T-cell (primary cell): Measurements from ENCODE around the gene PRDM10. TPM values are rescaled to one million over a fixed set of nuclear protein-coding genes. Genes with fewer than 3 reads are reported as not detected.

Experiments
- ATAC-seq, 4 experiments: fragments of 200-7000 bp in 3 of 4; fragments of 150-1000 bp in 1 of 4; cut with Tn5 transposase; replicated peaks in 1 of 4; 1 replicate in 3 of 4; 2 replicates in 1 of 4; pipeline ENCODE4 v1.10.0; 2021; ENCODE audit warnings: moderate library complexity in 3 of 4, mild to moderate bottlenecking in 2 of 4, moderate number of reproducible peaks in 1 of 4
- CTCF ChIA-PET, 2 donors: fragments of 300-600 bp; sonication (Branson Sonifier 250); formaldehyde crosslinking; loops; one replicate each; lab custom pipeline; 2022; ENCODE audit warnings: antibody characterized with exemption in 2 of 2; lab: Charles Lee
- POLR2A ChIA-PET, 2 donors: fragments of 300-600 bp; sonication (Branson Sonifier 250); formaldehyde crosslinking; loops; one replicate each; lab custom pipeline; 2022; ENCODE audit warnings: antibody characterized with exemption in 2 of 2; lab: Charles Lee
- DNase-seq, 35 experiments: peaks; one replicate each; pipeline versions ENCODE4 v3.0.0 to v3.0.0-alpha.2; 2013 to 2023
- H3K27ac ChIP-seq: one replicate; pipeline ENCODE4 v1.5.1; 2013; ENCODE audit warnings: low read length
- H3K27me3 ChIP-seq, 2 experiments: replicated peaks in 1 of 2; 1 replicate in 1 of 2; 2 replicates in 1 of 2; pipeline versions ENCODE4 v1.6.1 to v1.7.0; 2013; ENCODE audit warnings: low read length in 1 of 2, mixed read lengths in 1 of 2; ENCODE audit not compliant: control insufficient read depth in 2 of 2, insufficient read depth in 2 of 2; ENCODE audit errors: extremely low read depth in 1 of 2
- H3K36me3 ChIP-seq, 2 donors: 1 replicate in 1 of 2; 2 replicates in 1 of 2; pipeline versions ENCODE4 v1.6.1 to v1.7.0; 2013; ENCODE audit warnings: low read length in 1 of 2; ENCODE audit not compliant: control insufficient read depth in 2 of 2, insufficient read depth in 1 of 2; ENCODE audit errors: extremely low read depth in 1 of 2
- H3K4me1 ChIP-seq, 2 experiments: 1 replicate in 1 of 2; 2 replicates in 1 of 2; pipeline versions ENCODE4 v1.6.1 to v1.7.0; 2013; ENCODE audit warnings: low read length in 2 of 2, mixed read lengths in 1 of 2; ENCODE audit not compliant: insufficient read depth in 2 of 2, control insufficient read depth in 1 of 2; ENCODE audit errors: extremely low read depth in 1 of 2
- H3K4me3 ChIP-seq, 2 donors: 1 replicate in 1 of 2; 2 replicates in 1 of 2; pipeline versions ENCODE4 v1.5.1 to v1.7.0; 2013; ENCODE audit warnings: mild to moderate bottlenecking in 2 of 2, low read length in 1 of 2, moderate library complexity in 1 of 2; ENCODE audit not compliant: control insufficient read depth in 1 of 2; ENCODE audit errors: extremely low read depth in 1 of 2
- H3K9me3 ChIP-seq: 2 replicates; pipeline ENCODE4 v1.7.0; 2013
- H3K27ac Mint-ChIP-seq, 2 donors: one replicate each; pipeline ENCODE4 v1.8.0; 2020 to 2021; ENCODE audit warnings: mild to moderate bottlenecking in 2 of 2, mixed read lengths in 2 of 2
- H3K27me3 Mint-ChIP-seq, 2 donors: one replicate each; pipeline ENCODE4 v1.8.0; 2021 to 2022; ENCODE audit warnings: mixed read lengths in 2 of 2
- H3K36me3 Mint-ChIP-seq: one replicate; pipeline ENCODE4 v1.8.0; 2021; ENCODE audit warnings: mixed read lengths
- H3K4me1 Mint-ChIP-seq, 3 donors: one replicate each; pipeline ENCODE4 v1.8.0; 2020 to 2022; ENCODE audit warnings: mixed read lengths in 3 of 3, mild to moderate bottlenecking in 1 of 3
- H3K4me3 Mint-ChIP-seq, 3 donors: one replicate each; pipeline ENCODE4 v1.8.0; 2020 to 2022; ENCODE audit warnings: mild to moderate bottlenecking in 3 of 3, mixed read lengths in 3 of 3, moderate library complexity in 3 of 3
- H3K9me3 Mint-ChIP-seq, 3 donors: one replicate each; pipeline ENCODE4 v1.8.0; 2020 to 2022; ENCODE audit warnings: mixed read lengths in 3 of 3
- WGBS: methylation state at CpG from one replicate; pipeline ENCODE4 v1.1.5; 2013; ENCODE audit warnings: missing lambda C conversion rate; ENCODE audit not compliant: insufficient coverage; 5-methylcytosine and 5-hydroxymethylcytosine counted together
- total RNA-seq, 35 experiments: library from RNA in 6 of 35; stranded (reverse) in 6 of 35; fragments of 120-200 nt in 1 of 35; gene quantifications; one replicate each; pipeline versions ENCODE4 v1.2.1 to v1.2.4 and lab custom pipeline; 2013 to 2026

PRDM10 gene
- total RNA-seq, 5 donors from 2014 or later (not counting 1 experiment from before 2014, with no cell fraction given), result 10.0 to 15.6 (median 14.2) TPM

DNA sequence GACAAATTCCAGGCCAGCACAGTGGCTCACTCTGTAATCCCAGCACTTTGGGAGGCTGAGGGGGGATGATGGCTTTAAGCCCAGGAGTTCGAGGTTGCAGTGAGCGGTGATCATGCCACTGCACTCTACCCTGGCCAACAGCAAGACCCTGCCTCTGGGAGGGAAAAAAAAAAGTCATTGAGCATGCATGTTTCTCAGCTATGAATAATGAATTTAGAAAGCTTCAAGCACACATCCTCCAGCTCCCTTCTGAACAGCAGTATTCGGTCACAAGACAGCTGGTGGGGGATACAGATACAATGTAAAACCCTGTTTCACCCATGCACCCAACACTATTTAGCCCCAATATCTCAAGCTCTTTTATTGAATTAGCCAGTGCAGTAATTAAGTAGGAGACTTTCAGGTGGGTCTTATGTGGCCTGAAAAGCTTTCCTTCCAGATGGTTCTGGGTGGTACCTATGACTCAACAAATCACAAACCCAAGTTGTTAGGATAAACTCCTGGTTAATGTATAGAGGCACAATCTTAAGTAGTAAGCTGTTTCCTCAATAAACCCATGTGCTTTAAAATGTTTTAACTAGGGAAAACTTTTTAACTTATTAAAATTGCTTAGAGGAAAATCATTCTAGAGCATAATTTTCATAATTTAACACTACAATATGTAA is 13.4 kb downstream of the PRDM10 start:
- Histone ChIP-seq H3K36me3 (no peaks in the 10 kb centered on the region), H3K9me3 (no peaks in the 10 kb centered on the region), H3K27ac (no peak overlapping the region), H3K4me3 (no peak overlapping the region), H3K27me3 (no peaks in the 10 kb centered on the region), H3K4me1 (no peaks in the 10 kb centered on the region)
- ATAC-seq (no peak), DNase-seq (no peak)
- ChIA-PET POLR2A (no interaction called here), CTCF (interaction anchor here (0.5 to 2.4 kb wide), 5 partner anchors 16 to 708 kb away, joined by 3 to 9 read pairs (median 4); no protein-coding TSS in a partner anchor)
- no peaks in the 10 kb centered on the region for H3K9me3 Mint-ChIP-seq
- H3K27ac Mint-ChIP-seq, result no peak overlapping the region
- H3K4me3 Mint-ChIP-seq, result no peak overlapping the region
- WGBS, result 80% methylated on average over 1 of the region's 3 CpGs
- peaks cover 9 to 11% (median 9%) of the 10 kb centered on the region in 3 donors for H3K4me1 Mint-ChIP-seq
- peaks cover 7% of the 10 kb centered on the region for H3K36me3 Mint-ChIP-seq
- no peaks in the 10 kb centered on the region for H3K27me3 Mint-ChIP-seq

DNA sequence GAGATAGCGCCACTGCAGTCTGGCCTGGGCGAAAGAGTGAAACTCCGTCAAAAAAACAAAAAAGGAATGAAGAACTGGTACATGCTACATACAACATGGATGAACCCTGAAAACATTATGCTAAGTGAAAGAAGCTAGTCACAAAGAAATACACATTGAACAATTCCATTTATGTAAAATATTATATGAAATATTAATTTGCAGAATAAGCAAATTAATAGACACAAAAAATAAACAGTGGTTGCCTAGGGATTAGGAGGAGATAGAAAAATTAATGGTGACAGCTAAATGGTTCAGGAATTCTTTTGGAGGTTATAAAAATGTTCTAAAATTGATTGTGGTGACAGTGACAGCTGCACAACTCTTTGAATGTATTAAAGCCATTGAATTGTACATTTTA is 14.7 kb downstream of the PRDM10 start:
- no peak overlapping the region for H3K4me3 Mint-ChIP-seq
- Histone ChIP-seq H3K27ac (no peak overlapping the region), H3K9me3 (no peaks in the 10 kb centered on the region), H3K36me3 (no peaks in the 10 kb centered on the region), H3K4me3 (no peak overlapping the region), H3K27me3 (no peaks in the 10 kb centered on the region), H3K4me1 (no peaks in the 10 kb centered on the region)
- ATAC-seq (no peak), DNase-seq (no peak)
- no peaks in the 10 kb centered on the region for H3K27me3 Mint-ChIP-seq
- no peaks in the 10 kb centered on the region for H3K9me3 Mint-ChIP-seq
- POLR2A ChIA-PET, result no interaction called here
- no peak overlapping the region for H3K27ac Mint-ChIP-seq
- WGBS, result 100% methylated on average over 1 of the region's 3 CpGs
- peaks cover 9 to 13% (median 9%) of the 10 kb centered on the region in 3 donors for H3K4me1 Mint-ChIP-seq
- CTCF ChIA-PET, result interaction anchor here (1.0 to 2.4 kb wide), 2 partner anchors 144 to 145 kb away, joined by 4 to 9 read pairs; no protein-coding TSS in a partner anchor
- peaks cover 12% of the 10 kb centered on the region for H3K36me3 Mint-ChIP-seq

GRCh38 chr11:129985823-129986222 is 16.8 kb downstream of the PRDM10 start:
- Mint-ChIP-seq H3K9me3 (no peaks in the 10 kb centered on the region), H3K4me3 (no peak overlapping the region), H3K4me1 (peaks cover 0 to 7% (median 4%) of the 10 kb centered on the region in 3 donors), H3K27me3 (no peaks in the 10 kb centered on the region), H3K36me3 (peaks cover 12% of the 10 kb centered on the region), H3K27ac (no peak overlapping the region)
- no peak overlapping the region for H3K27ac ChIP-seq
- DNase-seq (no peak), ATAC-seq (no peak)
- no peaks in the 10 kb centered on the region for H3K36me3 ChIP-seq
- CTCF ChIA-PET, result interaction anchor here in 1 of 2 donors (0.7 kb wide), 1 partner anchor 18 kb away, joined by 3 read pairs; no protein-coding TSS in a partner anchor
- H3K4me3 ChIP-seq, result no peak overlapping the region
- no peaks in the 10 kb centered on the region for H3K9me3 ChIP-seq
- H3K27me3 ChIP-seq, result no peaks in the 10 kb centered on the region
- no peaks in the 10 kb centered on the region for H3K4me1 ChIP-seq
- no CpG with 5 or more reads among the region's 3 CpGs for WGBS
- POLR2A ChIA-PET, result no interaction called here

DNA sequence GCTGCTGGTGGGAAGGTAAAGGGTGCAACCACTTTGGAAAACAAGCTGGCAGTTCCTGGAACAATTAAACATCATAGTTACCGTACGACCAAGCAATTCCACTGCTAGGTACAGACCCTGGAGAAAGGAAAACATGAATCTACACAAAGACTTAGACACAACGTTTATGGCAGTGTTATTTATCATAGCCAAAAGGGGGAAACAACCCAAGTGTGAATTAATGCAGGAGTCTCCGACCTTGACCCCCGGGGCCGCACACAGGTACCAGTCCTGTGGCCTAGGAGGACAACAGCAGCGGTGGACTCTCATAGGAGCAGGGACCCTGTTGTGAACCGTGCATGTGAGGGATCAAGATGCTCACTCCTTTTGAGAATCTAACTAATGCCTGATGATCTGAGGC is 22.5 kb downstream of the PRDM10 start:
- WGBS, result 78% methylated on average over 5 of the region's 8 CpGs
- Mint-ChIP-seq H3K27me3 (no peaks in the 10 kb centered on the region), H3K4me3 (no peak overlapping the region), H3K36me3 (peaks cover 28% of the 10 kb centered on the region), H3K4me1 (peaks cover 0 to 22% (median 4%) of the 10 kb centered on the region in 3 donors), H3K27ac (no peak overlapping the region), H3K9me3 (no peaks in the 10 kb centered on the region)
- no peaks in the 10 kb centered on the region for H3K9me3 ChIP-seq
- H3K27ac ChIP-seq, result no peak overlapping the region
- no peak for ATAC-seq
- CTCF ChIA-PET, result interaction anchor here in 1 of 2 donors (0.6 kb wide), 1 partner anchor 12 kb away, joined by 4 read pairs; no protein-coding TSS in a partner anchor
- H3K36me3 ChIP-seq, result no peaks in the 10 kb centered on the region
- DNase-seq, result no peak
- no peaks in the 10 kb centered on the region for H3K4me1 ChIP-seq
- no peak overlapping the region for H3K4me3 ChIP-seq
- no peaks in the 10 kb centered on the region for H3K27me3 ChIP-seq
- POLR2A ChIA-PET, result no interaction called here

- DNase-seq (no peak), ATAC-seq (no peak)
- Mint-ChIP-seq H3K36me3 (peaks cover 25% of the 10 kb centered on the region), H3K27ac (no peak overlapping the region), H3K4me1 (peaks cover 0 to 17% (median 0%) of the 10 kb centered on the region in 3 donors), H3K9me3 (no peaks in the 10 kb centered on the region), H3K4me3 (no peak overlapping the region), H3K27me3 (no peaks in the 10 kb centered on the region)
- POLR2A ChIA-PET, result no interaction called here
- WGBS, result 86% methylated on average over 5 of the region's 7 CpGs
- Histone ChIP-seq H3K27ac (no peak overlapping the region), H3K36me3 (no peaks in the 10 kb centered on the region), H3K4me3 (no peak overlapping the region), H3K4me1 (no peaks in the 10 kb centered on the region), H3K9me3 (no peaks in the 10 kb centered on the region), H3K27me3 (no peaks in the 10 kb centered on the region)
- CTCF ChIA-PET, result interaction anchor here in 1 of 2 donors (0.7 kb wide), 1 partner anchor 125 kb away, joined by 3 read pairs; no protein-coding TSS in a partner anchor
Observed at GRCh38 chr11:129979046-129979605, 23.5 kb downstream of the PRDM10 start.

DNA sequence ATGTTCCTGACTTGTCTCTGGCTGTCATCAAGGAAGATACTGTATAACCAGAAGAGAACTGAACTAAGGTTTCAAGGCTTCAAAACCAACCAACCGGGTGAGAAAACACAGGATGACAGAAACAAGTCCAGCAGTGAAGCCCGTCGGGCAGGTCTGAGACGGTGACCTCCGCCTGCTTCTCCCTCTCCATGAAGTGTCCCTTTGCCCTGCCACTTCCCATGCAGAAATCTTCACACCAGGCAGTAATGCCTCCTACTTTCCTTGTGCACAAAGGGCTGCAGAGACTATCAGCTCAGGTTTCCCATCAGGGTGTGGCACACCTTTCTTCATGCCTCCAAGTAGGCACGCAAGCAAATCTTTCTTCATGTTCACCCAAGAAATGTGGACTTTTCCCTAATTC is 24.2 kb downstream of the PRDM10 start:
- ChIA-PET CTCF (no interaction called here), POLR2A (interaction anchor here in 1 of 2 donors (0.5 to 0.6 kb wide), 2 partner anchors 48 to 169 kb away, joined by 4 to 7 read pairs; no protein-coding TSS in a partner anchor)
- Mint-ChIP-seq H3K9me3 (no peaks in the 10 kb centered on the region), H3K4me3 (no peak overlapping the region), H3K36me3 (peaks cover 20% of the 10 kb centered on the region), H3K27ac (no peak overlapping the region), H3K27me3 (no peaks in the 10 kb centered on the region), H3K4me1 (peaks cover 0 to 15% (median 1%) of the 10 kb centered on the region in 3 donors)
- WGBS, result 94% methylated on average over 6 of the region's 6 CpGs
- ATAC-seq (no peak), DNase-seq (no peak)
- Histone ChIP-seq H3K4me3 (no peak overlapping the region), H3K4me1 (no peaks in the 10 kb centered on the region), H3K9me3 (no peaks in the 10 kb centered on the region), H3K36me3 (no peaks in the 10 kb centered on the region), H3K27ac (no peak overlapping the region), H3K27me3 (no peaks in the 10 kb centered on the region)
